OCI-LY3 (cell line): Measurements from ENCODE around the gene REN.

Source experiments
- H2AFZ ChIP-seq: fragments of 200-600, 300-600 bp; shearing (Covaris generic); 2 replicates; pipeline ENCODE4 v1.6.0; 2014; ENCODE audit warnings: antibody characterized with exemption, low read depth, low read length
- H3K27ac ChIP-seq: fragments of 200-600, 300-600 bp; sonication (generic); 2 replicates; pipeline ENCODE4 v1.5.1; 2014; ENCODE audit warnings: mild to moderate bottlenecking, low read length, moderate library complexity, mixed read lengths
- H3K27me3 ChIP-seq: fragments of 200-600, 300-600 bp; sonication (generic); 2 replicates; pipeline ENCODE4 v1.6.1; 2014; ENCODE audit warnings: low read depth, low read length, mixed read lengths
- H3K36me3 ChIP-seq: fragments of 200-600, 300-600 bp; sonication (generic); replicated peaks from 2 replicates; pipeline ENCODE3; 2014; ENCODE audit warnings: low read depth, low read length, mixed read lengths
- H3K4me1 ChIP-seq: fragments of 300-600, 200-600 bp; sonication (generic); 2 replicates; pipeline ENCODE4 v1.6.1; 2014; ENCODE audit warnings: low read length, mixed read lengths
- H3K4me2 ChIP-seq: fragments of 200-600, 300-600 bp; sonication (generic); 2 replicates; pipeline ENCODE4 v1.6.1; 2014; ENCODE audit warnings: low read length, mixed read lengths
- H3K4me3 ChIP-seq: fragments of 300-600, 200-600 bp; sonication (generic); 2 replicates; pipeline ENCODE4 v1.5.1; 2014; ENCODE audit warnings: antibody characterized with exemption, mild to moderate bottlenecking, low read length, moderate library complexity
- H3K79me2 ChIP-seq: fragments of 300-600, 200-600 bp; shearing (Covaris generic); 2 replicates; pipeline ENCODE4 v1.6.1; 2014; ENCODE audit warnings: mild to moderate bottlenecking, low read length, mixed read lengths
- H3K9ac ChIP-seq: fragments of 300-600, 200-600 bp; shearing (Covaris generic); 2 replicates; pipeline ENCODE4 v1.6.0; 2014; ENCODE audit warnings: mild to moderate bottlenecking, low read length, moderate library complexity
- H3K9me3 ChIP-seq: fragments of 200-600, 300-600 bp; shearing (Covaris generic); 2 replicates; pipeline ENCODE4 v1.6.1; 2014; ENCODE audit warnings: low read length, mixed read lengths; ENCODE audit not compliant: insufficient read depth
- H4K20me1 ChIP-seq: fragments of 200-600, 300-600 bp; sonication (generic); 2 replicates; pipeline ENCODE4 v1.6.1; 2016; ENCODE audit warnings: low read length, mixed read lengths; ENCODE audit not compliant: insufficient read depth
- EZH2phosphoT487 ChIP-seq: fragments of 200-600 bp; shearing (Covaris generic); IDR thresholded peaks from 2 replicates; pipeline ENCODE4 v1.6.1; 2018; ENCODE audit warnings: antibody characterized with exemption, mixed run types, low read depth
- TF ChIP-seq, protein P1 (sequence below): fragments of 200-600, 300-600 bp; sonication (generic); IDR thresholded peaks from 2 replicates; pipeline ENCODE4 v1.5.1; 2014; ENCODE audit warnings: antibody characterized with exemption, low read length, low read depth

The REN gene

DNA sequence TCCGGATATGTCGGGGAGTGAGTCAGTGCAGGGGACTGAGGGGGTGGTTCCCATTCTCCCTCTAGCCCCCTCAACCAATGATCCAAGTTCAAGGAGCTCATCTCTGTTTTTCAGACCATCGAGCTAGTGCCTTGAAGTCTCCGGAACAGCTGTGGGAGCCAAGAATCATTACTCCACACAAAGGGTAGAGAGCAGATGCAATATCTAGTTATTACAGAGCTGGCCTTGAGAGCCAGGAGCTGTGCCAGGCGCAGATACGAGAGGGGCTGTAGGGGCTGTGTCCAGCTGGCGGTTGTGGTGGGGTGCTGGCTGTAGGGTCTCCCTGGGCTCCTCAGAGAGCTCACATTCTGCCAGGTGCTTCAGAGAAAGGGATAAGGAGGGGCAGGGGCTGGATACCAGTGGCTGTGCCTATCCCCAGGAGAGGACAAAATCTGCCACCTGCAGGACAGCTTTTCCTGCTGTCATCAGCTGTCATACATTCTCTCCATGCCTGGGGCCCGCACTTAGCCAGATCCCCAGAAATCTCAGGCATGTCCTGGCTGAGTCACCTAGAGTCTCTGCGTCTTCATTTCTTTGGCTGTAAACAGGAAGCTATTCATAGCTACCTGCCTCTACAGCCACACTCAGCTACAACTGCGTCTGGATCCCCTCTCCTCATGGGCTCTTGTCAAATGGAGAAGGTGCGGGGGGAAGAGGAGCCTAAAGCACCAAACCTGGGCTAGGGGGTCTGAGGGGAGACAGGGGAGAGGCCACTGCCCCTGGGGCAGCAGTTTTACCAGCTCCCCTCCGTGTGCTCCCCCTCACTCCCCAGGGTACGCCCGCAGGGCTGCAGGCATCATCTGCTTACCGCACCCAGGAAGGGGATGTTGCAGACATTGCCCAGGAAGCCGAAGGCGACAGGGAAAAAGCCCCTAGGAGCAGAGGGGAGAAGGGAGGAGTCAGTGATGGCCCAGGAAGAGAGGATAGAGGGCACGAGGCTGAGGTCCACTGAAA lies 32.5 kb upstream of the REN start:
- Histone ChIP-seq H3K4me3 (no peak overlapping the region), H2AFZ (no peak overlapping the region), H4K20me1 (no peaks in the 10 kb centered on the region; the same call in 1 of the 2 replicates), H3K27ac (no peak overlapping the region), H3K36me3 (no peaks in the 10 kb centered on the region), H3K9ac (no peak overlapping the region), H3K4me1 (no peaks in the 10 kb centered on the region), H3K4me2 (no peak overlapping the region), H3K9me3 (no peaks in the 10 kb centered on the region), H3K27me3 (peaks cover 26% of the 10 kb centered on the region), H3K79me2 (no peaks in the 10 kb centered on the region)
- TF ChIP-seq, protein P1, sequence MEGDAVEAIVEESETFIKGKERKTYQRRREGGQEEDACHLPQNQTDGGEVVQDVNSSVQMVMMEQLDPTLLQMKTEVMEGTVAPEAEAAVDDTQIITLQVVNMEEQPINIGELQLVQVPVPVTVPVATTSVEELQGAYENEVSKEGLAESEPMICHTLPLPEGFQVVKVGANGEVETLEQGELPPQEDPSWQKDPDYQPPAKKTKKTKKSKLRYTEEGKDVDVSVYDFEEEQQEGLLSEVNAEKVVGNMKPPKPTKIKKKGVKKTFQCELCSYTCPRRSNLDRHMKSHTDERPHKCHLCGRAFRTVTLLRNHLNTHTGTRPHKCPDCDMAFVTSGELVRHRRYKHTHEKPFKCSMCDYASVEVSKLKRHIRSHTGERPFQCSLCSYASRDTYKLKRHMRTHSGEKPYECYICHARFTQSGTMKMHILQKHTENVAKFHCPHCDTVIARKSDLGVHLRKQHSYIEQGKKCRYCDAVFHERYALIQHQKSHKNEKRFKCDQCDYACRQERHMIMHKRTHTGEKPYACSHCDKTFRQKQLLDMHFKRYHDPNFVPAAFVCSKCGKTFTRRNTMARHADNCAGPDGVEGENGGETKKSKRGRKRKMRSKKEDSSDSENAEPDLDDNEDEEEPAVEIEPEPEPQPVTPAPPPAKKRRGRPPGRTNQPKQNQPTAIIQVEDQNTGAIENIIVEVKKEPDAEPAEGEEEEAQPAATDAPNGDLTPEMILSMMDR: no peak
- TF ChIP-seq EZH2phosphoT487: no peak

DNA sequence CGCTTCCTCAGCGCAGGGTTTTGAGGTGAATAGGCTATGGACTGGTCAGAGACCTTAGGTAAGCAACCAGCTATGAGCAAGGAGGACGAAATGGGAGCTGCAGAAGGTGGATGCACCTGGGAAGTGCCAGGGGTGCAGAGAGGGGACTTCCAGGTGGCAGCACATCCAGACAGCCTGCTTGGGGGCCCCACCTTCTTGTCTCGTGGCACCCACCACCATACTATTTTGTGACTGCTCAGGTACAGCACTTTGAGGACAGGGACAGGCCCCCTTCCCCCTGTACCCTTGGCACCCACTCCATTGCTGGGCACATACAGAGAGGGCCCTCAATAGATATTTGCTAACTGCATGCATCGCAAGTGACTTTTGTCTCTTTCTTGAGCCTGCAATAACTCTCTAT lies 30.9 kb upstream of the REN start:
- Histone ChIP-seq H3K4me1 (no peaks in the 10 kb centered on the region), H3K36me3 (no peaks in the 10 kb centered on the region), H3K27ac (no peak overlapping the region), H3K9ac (no peak overlapping the region), H3K27me3 (peaks cover 26% of the 10 kb centered on the region), H3K9me3 (no peaks in the 10 kb centered on the region), H3K79me2 (no peaks in the 10 kb centered on the region), H3K4me2 (no peak overlapping the region), H4K20me1 (no peaks in the 10 kb centered on the region; the same call in 1 of the 2 replicates), H3K4me3 (no peak overlapping the region), H2AFZ (no peak overlapping the region)
- TF ChIP-seq, protein P1: no peak
- TF ChIP-seq EZH2phosphoT487: no peak

DNA sequence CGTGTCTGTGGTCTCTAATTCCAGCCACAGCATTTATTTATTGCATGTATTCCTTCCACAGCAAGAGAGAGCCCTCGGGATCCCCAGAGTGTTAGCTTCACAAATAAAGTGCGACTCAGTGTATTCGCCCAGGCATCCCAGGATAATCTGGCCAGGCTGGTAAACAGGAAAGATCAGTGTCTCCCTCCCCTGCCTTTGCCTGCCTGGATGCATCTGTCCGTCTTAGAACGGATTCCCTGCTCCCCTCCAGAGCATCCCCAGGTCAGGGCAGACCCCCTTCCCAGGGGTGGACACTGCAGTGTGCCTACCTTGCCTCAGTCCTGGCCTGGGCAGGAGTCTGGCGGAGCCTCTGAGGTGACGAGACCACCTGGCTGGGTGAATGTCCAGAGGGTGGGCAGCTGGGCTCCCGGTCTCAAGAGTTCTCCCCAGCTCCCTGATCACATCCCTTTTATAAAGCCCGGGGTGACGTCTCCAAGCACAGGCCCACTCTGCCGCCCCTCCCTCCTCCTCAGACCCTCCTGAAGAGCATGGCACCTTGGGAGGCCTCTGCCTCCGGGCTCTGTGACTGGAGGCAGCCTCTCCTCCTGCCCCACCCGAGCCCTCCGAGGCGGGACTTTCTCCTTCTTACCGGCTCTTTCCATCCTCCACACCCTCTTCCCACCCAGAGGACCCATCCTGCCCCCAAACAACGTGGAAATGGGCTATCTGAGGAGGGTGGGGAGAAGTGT lies 30.1 kb upstream of the REN start, which contains the start of gene KISS1:
Gene KISS1 (minus strand): TSS at position 424 of the 728 bp plus-strand sequence. CDS start 3,615 bp downstream, outside the sequence.
- H3K27ac ChIP-seq: no peak within 1 kb of the TSS
- no peak within 1 kb of the TSS for H2AFZ ChIP-seq
- H4K20me1 ChIP-seq: no peaks in the 10 kb centered on the region; the same call in 1 of the 2 replicates
- no peaks in the 10 kb centered on the region for H3K4me1 ChIP-seq
- TF ChIP-seq EZH2phosphoT487: no peak
- TF ChIP-seq, protein P1: no peak
- H3K4me2 ChIP-seq: no peak within 1 kb of the TSS
- H3K4me3 ChIP-seq: no peak within 1 kb of the TSS
- peaks cover 26% of the 10 kb centered on the region for H3K27me3 ChIP-seq
- no peak within 1 kb of the TSS for H3K9ac ChIP-seq
- H3K36me3 ChIP-seq: no peaks in the 10 kb centered on the region
- no peaks in the 10 kb centered on the region for H3K79me2 ChIP-seq
- H3K9me3 ChIP-seq: no peaks in the 10 kb centered on the region

DNA sequence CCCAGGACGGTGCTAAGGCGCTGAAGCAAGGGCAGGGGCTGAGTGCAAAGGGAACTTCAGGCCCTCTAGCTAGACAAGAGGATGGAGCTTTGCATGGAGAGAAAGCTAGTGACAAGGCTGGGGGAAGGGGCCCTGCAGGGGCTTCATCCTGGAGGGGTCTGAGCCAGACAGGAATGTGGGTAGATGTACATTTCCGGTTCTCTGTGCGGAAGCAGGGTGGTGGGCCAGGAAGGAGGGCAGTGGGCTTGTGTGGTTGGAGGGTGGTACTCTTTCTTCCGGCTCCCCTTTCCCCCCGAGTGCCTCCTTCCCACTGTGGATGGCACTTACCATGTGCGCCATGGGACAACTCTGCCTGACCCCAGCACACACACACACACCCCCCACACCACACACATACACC lies 28.6 kb upstream of the REN start:
- Histone ChIP-seq H3K9me3 (no peaks in the 10 kb centered on the region), H3K4me2 (no peak overlapping the region), H3K27ac (no peak overlapping the region), H3K27me3 (peaks cover 26% of the 10 kb centered on the region), H4K20me1 (no peaks in the 10 kb centered on the region; the same call in 1 of the 2 replicates), H3K79me2 (no peaks in the 10 kb centered on the region), H3K9ac (no peak overlapping the region), H3K4me3 (no peak overlapping the region), H3K36me3 (no peaks in the 10 kb centered on the region), H3K4me1 (no peaks in the 10 kb centered on the region), H2AFZ (no peak overlapping the region)
- no peak for TF ChIP-seq EZH2phosphoT487
- TF ChIP-seq, protein P1: no peak
